HG02870 (cell line): ENCODE data around the gene TOMM7.

Experiments
- ATAC-seq: cut with Tn5 transposase; IDR thresholded peaks from one replicate; pipeline ENCODE4 v1.9.1; 2021; ENCODE audit warnings: mild to moderate bottlenecking, moderate library complexity; ENCODE audit not compliant: unreplicated experiment

TOMM7 gene

GRCh38 chr7:22822486-22823141 lies at the start of gene TOMM7:
Gene TOMM7, minus strand, starts transcription at chr7:22822849. Its CDS starts 70 bp downstream, at chr7:22822779.
- ATAC-seq = peak; percentile 89

- peak; percentile 88 for ATAC-seq
Observed at GRCh38 chr7:22872096-22872807, 49.6 kb upstream of the TOMM7 start.

- no peak for ATAC-seq
Observed at GRCh38 chr7:22871661-22872060, 49.0 kb upstream of the TOMM7 start.

- ATAC-seq = no peak
Observed at GRCh38 chr7:22868509-22868908, 45.9 kb upstream of the TOMM7 start.

- ATAC-seq = no peak
Observed at GRCh38 chr7:22867589-22867988, 44.9 kb upstream of the TOMM7 start.

- ATAC-seq = no peak
Observed at GRCh38 chr7:22867003-22867402, 44.4 kb upstream of the TOMM7 start.

- ATAC-seq = no peak
Observed at GRCh38 chr7:22865602-22865960, 42.9 kb upstream of the TOMM7 start.

- no peak for ATAC-seq
Observed at GRCh38 chr7:22864855-22865601, 42.4 kb upstream of the TOMM7 start.

- ATAC-seq = no peak
Observed at GRCh38 chr7:22864301-22864700, 41.7 kb upstream of the TOMM7 start.

GRCh38 chr7:22863156-22863899 lies 40.7 kb upstream of the TOMM7 start:
- no peak for ATAC-seq

- no peak for ATAC-seq
Observed at GRCh38 chr7:22861576-22861975, 38.9 kb upstream of the TOMM7 start.

- no peak for ATAC-seq
Observed at GRCh38 chr7:22860784-22861482, 38.3 kb upstream of the TOMM7 start.

GRCh38 chr7:22860337-22860736 lies 37.7 kb upstream of the TOMM7 start:
- ATAC-seq = no peak

- ATAC-seq = no peak
Observed at GRCh38 chr7:22859641-22860290, 37.1 kb upstream of the TOMM7 start.

GRCh38 chr7:22858640-22859561 lies 36.3 kb upstream of the TOMM7 start:
- peak; percentile 35 for ATAC-seq

GRCh38 chr7:22858274-22858639 lies 35.6 kb upstream of the TOMM7 start:
- ATAC-seq = no peak

GRCh38 chr7:22856416-22856815 lies 33.8 kb upstream of the TOMM7 start:
- ATAC-seq = no peak

GRCh38 chr7:22855049-22855392 lies 32.4 kb upstream of the TOMM7 start:
- ATAC-seq = no peak
